D341Med (cell line): Measurements from ENCODE around the gene HSPA1A.
"Not testable (repeated sequence)": the region's sequence is repeated elsewhere in the genome, so short reads cannot be mapped to it uniquely, and the experiment has no call there.

Experiments
- DNase-seq: peaks from one replicate; pipeline ENCODE4 v3.0.0; 2012; ENCODE audit warnings: low spot score

The HSPA1A gene

DNA sequence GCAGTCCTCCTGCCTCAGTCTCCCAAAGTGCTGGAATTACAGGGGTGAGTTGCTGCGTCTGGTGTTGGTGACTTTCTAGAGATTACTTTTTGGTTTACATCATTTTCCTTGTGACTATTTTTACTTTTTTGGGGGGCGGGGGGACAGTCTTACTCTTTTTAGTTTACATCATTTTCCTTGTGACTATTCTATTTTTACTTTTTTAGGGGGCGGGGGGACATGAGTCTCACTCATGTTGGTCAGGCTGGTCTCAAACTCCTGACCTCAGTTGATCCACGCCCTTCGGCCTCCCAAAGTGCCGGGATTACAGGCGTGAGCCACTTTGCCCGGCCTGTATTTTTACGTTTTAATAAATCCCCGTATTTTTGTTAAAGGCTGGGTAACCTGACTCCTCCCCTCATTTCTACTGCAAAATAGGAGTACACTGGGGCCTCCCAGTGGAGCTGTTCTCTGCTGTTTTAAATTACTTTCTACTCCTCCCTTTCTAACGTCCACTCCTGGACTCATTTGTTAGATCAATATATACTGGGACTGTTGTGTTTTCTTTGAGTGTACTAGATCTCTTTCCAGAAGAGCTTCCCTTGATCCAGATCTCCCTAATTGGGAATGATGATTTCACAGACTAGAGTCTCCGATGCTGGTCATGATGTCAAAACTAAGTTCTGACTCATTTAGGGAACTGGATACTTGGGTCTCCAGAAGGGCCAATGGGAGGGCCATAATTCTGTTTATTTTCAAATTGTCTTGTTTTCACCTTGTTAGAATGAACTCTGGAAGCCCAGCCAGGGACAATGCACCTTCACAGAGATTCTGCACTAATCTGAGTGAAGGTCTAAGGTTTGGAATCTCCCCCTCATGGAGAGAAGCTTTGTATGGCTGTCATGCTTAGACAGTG, 21.4 kb downstream of the HSPA1A start:
- no peak for DNase-seq

DNA sequence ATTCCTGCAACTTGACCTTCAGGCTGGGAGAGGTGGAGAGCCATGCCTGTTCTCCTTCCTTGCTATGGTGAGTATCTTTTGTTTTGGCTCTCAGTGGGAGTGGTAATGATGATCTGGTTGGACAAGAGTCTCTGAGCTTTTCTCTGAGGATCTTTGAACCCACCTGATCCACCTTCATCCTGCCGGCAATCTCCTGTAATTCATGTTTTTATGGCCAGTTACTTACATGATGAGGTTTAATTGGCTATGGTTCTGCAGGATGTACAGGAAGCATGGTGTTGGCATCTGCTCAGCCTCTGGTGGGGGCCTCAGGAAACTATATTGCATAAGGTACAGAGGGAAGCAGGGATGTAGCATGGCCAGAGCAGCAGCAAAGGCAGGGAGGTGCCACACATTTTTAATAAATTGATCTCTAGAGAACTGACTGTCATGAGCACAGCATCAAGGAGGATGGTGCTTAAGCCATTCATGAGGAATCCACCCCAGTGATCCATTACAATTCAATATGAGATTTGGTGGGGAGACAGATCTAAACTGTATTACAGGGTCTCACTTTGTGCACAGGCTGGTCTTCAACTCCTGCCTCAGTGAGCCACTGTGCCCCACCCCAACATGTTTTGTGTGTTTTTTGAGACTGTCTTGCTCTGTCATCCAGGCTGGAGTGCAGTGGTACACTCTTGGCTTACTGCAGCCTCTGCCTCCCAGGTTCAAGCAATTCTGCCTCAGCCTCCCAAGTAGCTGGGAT, 22.2 kb downstream of the HSPA1A start:
- no peak for DNase-seq

DNA sequence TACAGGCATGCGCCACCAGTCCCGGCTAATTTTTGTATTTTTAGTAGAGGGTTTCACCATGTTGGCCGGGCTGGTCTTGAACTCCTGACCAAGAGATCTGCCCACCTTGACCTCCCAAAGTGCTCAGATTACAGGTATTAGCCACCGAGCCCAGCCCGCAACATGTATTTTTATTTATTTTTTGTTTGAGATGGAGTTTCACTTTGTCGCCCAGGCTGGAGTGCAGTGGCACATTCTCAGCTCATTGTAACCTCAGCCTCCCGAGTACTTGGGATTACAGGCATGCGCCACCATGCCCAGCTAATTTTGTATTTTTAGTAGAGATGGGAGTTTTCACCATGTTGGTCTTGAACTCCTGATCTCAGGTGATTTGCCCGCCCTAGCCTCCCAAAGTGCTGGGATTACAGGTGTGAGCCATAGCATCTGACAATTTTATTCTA, 22.8 kb downstream of the HSPA1A start:
- not testable (repeated sequence) for DNase-seq

- DNase-seq, result no peak
Measured at GRCh38 chr6:31838968-31839367, 23.6 kb downstream of the HSPA1A start.

DNA sequence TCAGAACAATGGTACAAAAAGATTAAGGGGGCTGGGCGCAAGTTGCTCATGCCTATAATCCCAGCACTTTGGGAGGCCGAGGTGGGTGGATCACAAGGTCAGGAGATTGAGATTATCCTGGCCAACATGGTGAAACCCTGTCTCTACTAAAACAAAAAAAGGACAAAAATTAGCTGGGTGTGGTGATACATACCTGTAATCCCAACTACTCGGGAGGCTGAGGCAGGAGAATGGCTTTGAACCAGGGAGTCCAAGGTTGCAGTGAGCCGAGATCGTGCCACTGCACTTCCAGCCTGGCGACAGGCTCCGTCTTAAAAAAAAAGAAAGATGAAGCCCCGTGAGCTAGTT, 24.4 kb downstream of the HSPA1A start:
- not testable (repeated sequence) for DNase-seq

DNA sequence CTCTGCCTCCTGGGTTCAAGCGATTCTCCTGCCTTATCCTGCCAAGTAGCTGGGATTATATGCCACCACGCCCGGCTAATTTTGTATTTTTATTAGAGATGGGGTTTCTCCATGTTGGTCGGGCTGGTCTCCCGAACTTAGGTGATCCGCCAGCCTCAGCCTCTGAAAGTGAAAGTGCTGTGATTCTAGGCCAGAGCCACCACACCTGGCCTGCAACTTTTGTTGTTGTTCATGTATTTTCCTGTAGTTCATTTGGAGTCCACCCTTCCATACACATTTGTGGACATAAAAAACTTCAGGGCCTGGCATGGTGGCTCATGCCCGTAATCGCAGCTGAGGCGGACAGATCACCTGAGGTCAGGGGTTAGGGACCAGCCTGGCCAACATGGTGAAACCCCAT, 26.7 kb downstream of the HSPA1A start:
- DNase-seq, result no peak

DNA sequence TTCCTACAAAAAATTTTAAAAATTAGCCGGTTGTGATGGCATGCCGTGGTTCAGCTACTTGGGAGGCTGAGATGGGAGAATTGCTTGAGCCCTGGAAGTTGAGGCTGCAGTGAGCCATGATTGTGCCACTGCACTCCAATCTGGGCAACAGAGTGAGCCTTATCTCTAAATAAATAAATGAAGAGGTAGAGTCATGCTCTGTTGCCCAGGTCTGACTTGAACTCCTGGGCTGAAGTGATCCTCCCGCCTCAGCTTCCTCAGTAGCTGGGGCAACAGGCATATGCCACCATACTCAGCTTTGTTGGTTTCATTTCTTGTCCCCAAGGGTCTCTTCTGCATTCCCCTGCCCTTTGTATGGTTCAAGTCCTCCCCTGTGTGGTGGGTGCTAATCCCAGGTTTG, 29.2 kb downstream of the HSPA1A start:
- DNase-seq, result no peak

- no peak for DNase-seq
Measured at GRCh38 chr6:31847276-31847978, 32.1 kb downstream of the HSPA1A start.

- DNase-seq, result no peak
Measured at GRCh38 chr6:31850765-31851484, 35.6 kb downstream of the HSPA1A start.

DNA sequence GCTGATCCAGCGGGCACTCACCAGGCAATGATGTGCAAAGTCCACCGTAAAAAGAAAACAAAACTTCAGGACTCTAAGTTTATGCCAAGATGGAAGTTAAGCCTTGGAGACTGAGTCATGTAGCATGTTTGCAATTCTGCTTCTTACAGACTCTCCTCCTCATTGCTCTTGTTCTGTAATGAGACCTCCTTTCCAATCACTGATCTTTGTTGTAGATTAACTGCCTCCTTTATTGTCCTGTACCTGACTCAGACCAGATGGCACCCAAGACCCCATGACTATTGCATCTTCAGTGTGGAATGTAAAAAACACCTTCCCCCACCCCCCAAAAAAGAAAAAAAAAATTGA, 36.1 kb downstream of the HSPA1A start:
- DNase-seq, result no peak

DNA sequence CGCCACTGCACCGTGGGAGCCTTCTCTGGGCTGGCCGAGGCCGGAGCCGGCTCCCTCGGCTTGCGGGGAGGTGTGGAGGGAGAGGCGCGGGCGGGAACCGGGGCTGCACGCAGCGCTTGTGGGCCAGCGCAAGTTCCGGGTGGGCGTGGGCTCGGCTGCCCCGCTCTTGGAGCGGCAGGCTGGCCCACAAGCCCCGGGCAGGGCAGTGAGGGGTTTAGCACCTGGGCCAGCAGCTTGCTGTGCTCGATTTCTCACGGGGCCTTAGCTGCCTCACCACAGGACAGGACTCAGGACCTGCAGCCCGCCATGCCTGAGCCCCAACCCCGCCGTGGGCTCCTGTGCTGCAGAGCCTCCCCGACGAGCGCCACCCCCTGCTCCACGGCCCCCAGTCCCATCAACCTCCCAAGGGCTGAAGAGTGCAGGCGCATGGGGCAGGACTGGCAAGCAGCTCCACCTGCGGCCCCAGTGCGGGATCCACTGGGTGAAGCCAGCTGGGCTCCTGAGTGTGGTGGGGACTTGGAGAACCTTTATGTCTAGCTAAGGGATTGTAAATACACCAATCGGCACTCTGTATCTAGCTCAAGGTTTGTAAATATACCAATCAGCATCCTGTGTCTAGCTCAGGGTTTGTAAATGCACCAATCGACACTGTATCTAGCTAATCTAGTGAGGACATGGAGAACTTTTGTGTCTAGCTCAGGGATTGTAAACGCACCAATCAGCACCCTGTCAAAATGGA, 36.8 kb downstream of the HSPA1A start:
- not testable (repeated sequence) for DNase-seq

GRCh38 chr6:31857774-31858173, 42.4 kb downstream of the HSPA1A start:
- DNase-seq, result not testable (repeated sequence)

- DNase-seq, result no peak
Measured at GRCh38 chr6:31858707-31859106, 43.4 kb downstream of the HSPA1A start.

DNA sequence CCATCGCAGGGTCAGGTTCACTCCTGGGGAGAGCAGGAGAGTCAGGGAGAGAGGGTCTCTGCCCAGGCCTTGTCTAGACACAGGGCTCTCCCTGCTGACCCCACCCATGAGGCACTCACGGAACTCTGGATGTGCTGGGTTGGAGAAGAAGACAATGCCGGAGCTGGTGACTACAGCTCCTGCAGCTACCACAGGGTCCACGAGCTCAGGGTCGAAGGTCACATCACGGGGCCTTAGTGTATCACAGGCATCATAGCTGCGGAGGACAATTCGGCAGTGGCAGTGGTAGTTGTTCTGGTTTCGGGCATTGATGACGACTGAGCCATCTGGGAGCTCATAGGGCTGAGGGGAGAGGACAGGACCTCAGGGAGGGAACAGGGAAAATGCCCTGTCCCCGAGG, 44.6 kb downstream of the HSPA1A start:
- no peak for DNase-seq

DNA sequence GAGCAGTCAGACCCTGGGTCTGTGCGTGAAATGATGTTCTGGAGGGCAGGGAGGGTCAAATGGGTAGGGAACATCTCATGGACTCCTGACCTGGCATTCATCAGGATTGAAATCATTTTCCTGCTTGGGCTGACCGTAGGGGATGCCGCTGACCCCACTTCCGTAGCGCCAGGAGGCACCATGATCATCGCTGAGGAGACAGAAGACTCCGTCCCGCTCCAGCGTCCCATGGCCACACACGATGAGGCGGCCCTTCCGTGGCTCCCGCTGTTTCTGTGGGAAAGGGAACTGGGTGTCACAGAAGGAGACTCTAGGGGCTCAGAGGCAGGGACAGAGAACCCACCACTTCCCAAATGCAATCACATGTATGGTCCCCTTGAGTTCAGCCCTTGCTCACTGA, 45.0 kb downstream of the HSPA1A start:
- DNase-seq, result no peak

DNA sequence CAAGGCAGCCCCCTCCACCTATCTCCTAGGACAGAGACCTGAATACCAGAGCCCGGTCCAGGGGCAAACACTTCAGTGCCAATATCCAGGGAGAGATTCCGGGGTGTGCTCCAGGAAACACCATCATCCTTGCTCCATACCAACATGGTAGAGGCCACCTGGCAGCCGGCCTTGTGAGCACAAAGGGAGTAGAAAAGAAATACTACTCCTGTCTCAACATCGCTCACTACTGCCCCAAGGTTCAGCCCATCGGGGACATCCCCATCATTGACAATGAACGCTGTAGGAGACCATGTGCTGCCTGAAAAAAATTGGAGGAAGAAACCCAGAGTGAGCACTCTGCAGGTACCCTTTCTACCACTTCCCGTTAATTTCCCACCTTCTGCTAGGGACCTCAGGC, 45.8 kb downstream of the HSPA1A start:
- no peak for DNase-seq

- peak; percentile 21 for DNase-seq
Measured at GRCh38 chr6:31861919-31862343, 46.6 kb downstream of the HSPA1A start.

DNA sequence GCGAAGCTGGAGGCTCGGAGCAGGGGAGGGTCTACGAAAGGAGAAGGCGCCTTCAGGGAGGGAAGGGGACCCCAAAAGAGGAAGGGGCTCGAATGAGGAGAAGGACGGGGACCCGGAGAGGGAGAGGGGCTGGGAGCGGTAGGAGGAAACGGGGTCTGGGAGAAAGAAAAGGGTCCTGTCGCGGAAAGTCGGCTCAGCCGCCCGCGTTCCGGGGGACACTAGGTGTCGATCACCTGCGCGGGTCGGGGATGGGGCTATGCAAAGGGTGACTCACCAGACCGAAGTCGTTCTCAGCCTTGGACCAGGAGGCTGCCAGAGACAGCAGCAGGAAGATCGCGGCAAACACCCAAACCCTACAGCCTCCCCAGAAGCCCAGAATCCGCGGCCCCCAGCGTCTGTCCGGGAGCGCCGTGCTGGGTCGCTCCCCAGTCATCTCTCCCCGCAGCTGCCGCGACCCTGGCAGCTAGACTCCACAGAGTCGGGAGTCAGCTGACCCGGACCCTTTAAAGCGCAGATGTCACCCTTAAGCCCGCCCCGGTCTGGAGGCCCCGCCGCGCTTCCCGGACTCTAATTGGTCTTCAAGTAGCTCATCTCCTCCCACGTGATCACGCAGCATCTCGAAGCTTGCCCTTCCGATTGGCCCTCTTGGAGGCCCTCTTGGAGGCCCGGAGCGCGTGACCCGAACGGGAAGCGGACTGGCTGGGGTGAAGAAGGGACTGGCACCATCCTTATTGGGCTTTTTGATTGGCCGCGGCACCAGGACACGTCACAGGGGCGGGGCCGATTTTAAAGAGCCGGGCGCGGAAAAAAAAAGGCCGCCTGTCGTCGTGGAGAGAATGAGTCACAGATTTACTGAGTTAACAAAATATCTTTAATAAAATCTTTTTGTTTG, 47.2 kb downstream of the HSPA1A start, which contains the start of gene NEU1:
Gene NEU1 (minus strand): TSS at position 478 of the 892 bp plus-strand sequence. CDS start 45 bp downstream, at position 433.
- DNase-seq, result peak; percentile 97

DNA sequence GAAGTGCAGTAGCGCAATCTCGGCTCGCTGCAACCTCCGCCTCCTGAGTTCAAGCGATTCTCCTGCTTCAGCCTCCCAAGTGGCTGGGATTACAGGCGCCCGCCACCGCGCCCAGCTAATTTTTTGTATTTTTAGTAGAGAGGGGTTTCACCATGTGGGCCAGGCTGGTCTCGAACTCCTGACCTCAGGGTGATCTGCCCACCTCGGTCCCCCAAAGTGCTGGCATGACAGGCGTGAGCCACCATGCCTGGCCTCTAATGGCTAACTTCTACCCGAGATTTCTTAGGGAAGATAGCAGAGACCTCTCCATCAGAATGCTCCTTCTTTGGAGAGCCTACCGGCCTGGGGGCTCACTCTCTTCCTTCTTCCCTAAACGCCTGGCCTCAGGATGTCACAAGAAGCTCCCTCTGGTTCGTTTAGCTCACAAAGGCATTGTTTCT, 48.8 kb downstream of the HSPA1A start:
- DNase-seq, result not testable (repeated sequence)

DNA sequence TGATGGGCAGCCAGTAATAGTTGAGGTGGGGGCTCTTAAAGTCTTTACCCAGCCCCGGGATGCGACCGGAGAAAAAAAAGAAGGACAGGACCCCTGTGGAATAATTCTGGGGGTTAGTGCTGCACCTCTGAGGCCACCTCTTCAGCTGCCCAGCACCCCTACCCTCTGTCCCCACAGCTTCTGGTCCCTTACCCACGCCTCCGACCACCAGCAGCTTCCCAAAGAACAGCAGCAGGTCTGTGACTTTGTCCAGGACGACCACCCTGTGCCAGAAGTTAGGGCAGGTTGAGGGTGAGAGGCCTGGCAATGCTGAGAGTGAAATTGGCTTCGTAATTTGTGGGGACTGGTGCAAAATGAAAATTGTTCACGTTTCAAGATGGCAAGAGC, 49.5 kb downstream of the HSPA1A start:
- no peak for DNase-seq
